Measurements from ENCODE around the gene FNBP1.

FNBP1 gene

DNA sequence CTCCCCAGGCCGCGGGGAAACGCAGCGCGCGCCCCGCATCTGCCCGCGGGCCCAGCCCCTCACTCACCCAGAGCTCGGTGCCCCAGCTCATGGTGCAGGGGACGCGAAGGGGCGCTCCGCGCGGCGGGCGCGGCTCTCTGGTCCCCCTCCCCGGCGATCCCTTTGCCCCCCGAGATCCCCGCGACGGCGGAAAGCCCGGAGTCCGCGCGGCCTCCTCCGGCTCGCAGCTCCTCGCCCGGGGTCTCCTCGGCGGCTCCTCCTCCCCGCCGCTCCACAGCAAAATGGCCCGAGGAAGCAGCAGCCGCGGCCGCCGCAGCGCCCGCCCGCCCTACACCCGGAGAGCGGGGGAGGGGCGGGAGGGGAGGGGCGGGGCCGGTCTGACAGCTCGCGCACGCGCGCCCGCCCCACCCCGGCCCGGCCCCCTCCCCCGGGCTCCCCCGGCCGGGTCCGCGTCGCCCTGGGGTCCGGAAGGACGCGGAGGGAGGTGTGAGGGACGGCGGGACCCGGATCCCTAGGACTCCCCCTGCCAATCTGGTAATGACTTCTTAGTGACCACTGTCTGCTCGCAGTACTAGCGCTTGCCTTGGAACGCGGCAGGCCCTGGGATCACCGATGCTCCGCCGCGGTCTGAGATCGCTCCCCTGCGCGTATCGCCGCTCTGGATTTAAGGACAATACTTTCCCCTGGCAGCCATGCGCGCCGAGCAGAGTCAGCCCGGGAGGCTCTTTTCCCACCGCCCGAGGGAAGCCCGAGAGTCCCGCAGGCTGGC, at the start of gene FNBP1:
Gene FNBP1 (minus strand): TSS at position 305 of the 769 bp plus-strand sequence. CDS start 214 bp downstream, at position 91.
- CTCF ChIA-PET: interaction anchor here (0.6 to 2.7 kb wide), 2 partner anchors 144 to 158 kb away, joined by 3 to 11 read pairs; no protein-coding TSS in a partner anchor
- POLR2A ChIA-PET (ENCODE audit: low non-redundant PET): interaction anchor here (0.5 to 0.7 kb wide), 2 partner anchors 10 to 365 kb away, joined by 3 to 4 read pairs; no protein-coding TSS in a partner anchor
- TF ChIP-seq, protein P1, sequence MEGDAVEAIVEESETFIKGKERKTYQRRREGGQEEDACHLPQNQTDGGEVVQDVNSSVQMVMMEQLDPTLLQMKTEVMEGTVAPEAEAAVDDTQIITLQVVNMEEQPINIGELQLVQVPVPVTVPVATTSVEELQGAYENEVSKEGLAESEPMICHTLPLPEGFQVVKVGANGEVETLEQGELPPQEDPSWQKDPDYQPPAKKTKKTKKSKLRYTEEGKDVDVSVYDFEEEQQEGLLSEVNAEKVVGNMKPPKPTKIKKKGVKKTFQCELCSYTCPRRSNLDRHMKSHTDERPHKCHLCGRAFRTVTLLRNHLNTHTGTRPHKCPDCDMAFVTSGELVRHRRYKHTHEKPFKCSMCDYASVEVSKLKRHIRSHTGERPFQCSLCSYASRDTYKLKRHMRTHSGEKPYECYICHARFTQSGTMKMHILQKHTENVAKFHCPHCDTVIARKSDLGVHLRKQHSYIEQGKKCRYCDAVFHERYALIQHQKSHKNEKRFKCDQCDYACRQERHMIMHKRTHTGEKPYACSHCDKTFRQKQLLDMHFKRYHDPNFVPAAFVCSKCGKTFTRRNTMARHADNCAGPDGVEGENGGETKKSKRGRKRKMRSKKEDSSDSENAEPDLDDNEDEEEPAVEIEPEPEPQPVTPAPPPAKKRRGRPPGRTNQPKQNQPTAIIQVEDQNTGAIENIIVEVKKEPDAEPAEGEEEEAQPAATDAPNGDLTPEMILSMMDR (conservative IDR thresholded peaks at IDR 0.05; ENCODE audit: low read depth): no peak
- DNase-seq (ENCODE audit: low spot score): peak; percentile 94
- peak within 1 kb of the TSS; percentile 71 for H3K27ac ChIP-seq

DNA sequence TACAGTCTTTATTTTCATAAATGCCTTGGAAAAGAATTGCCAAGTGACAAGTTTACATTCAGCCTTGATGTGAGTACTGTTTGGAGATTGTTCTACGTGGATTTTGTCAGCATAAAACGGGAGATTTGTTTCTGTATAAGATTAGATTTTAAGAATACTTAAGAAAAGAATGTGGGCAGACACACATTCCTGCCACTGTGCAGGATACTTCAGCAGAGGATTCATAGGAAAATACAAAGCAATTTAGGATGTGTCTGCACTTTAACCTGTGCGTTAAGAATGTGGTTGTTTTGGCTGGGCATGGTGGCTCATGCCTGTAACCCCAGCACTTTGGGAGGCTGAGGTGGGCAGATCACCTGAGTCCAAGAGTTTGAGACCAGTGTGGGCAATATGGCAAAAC, 47.9 kb upstream of the FNBP1 start:
- no peak for DNase-seq (ENCODE audit: low spot score)
- POLR2A ChIA-PET (ENCODE audit: low non-redundant PET): no interaction called here

DNA sequence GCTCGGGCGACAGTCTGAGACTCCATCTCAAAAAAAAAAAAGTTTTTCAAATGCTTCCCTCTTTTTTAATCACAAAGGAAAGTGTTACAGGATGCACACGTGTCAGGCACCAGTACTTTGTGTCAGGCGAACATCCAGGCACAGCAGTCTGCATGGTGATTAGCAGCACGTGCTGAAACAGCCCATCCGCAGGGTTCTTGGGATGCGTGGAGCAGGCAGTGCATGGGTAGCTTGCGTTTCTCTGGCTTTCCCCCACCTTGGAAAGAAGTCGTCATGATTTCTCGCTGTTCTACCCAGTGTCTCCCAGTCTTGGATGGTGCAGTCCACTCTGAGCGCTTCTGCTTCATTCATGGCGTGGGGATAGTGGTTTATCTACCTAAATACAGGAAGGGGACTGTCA, 46.2 kb upstream of the FNBP1 start:
- ChIA-PET POLR2A (ENCODE audit: low non-redundant PET) (no interaction called here), CTCF (interaction anchor here (0.8 kb wide), 1 partner anchor 9 kb away, joined by 4 read pairs; no protein-coding TSS in a partner anchor)
- H3K27ac ChIP-seq: no peak overlapping the region
- TF ChIP-seq, protein P1 (conservative IDR thresholded peaks at IDR 0.05; ENCODE audit: low read depth): no peak
- DNase-seq (ENCODE audit: low spot score): no peak

More for the DNA sequence above, 47.9 kb upstream of the FNBP1 start:
- TF ChIP-seq, protein P1 (conservative IDR thresholded peaks at IDR 0.05; ENCODE audit: low read depth): no peak
- H3K27ac ChIP-seq: no peak overlapping the region
- CTCF ChIA-PET: interaction anchor here (0.6 to 0.8 kb wide), 2 partner anchors 63 to 151 kb away, joined by 3 read pairs; no protein-coding TSS in a partner anchor

DNA sequence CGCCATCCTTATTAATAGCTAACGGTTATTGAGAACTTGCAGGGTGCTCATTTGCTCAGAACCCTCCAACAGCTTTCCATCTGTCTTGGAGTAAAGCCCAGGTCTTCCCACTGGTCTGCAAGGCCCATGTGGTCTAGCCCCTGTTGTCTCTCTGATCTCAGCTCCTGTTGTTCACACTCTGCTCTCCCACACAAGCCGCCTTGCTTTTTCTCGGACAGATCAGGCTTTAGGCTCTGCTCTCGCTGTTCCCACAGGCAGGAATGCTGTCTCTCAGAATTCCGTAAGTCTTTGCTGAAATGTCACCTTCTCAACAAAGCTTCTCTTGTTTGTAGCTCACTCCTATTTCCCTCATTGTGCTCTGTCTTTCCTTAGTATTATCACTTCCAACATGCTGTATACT, 45.1 kb upstream of the FNBP1 start:
- CTCF ChIA-PET: no interaction called here
- POLR2A ChIA-PET (ENCODE audit: low non-redundant PET): no interaction called here

DNA sequence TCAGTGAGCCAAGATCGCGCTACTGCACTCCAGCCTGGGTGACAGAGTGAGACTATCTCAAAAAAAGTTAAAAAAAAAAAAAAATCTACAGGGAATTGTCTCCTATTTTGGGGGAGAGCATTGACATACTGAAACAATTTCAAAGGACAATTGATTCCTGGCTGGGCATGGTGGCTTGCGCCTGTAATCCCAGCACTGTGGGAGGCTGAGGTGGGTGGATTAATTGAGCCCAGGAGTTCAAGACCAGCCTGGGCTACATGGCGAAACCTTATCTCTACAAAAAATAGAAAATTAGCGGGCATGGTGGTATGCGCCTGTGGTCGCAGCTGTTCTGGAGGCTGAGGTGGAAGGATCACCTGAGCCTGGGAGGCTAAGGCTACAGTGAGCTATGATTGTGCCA, 41.3 kb upstream of the FNBP1 start:
- H3K27ac ChIP-seq: no peak overlapping the region
- ChIA-PET POLR2A (ENCODE audit: low non-redundant PET) (no interaction called here), CTCF (no interaction called here)
- TF ChIP-seq, protein P1 (conservative IDR thresholded peaks at IDR 0.05; ENCODE audit: low read depth): no peak
- DNase-seq (ENCODE audit: low spot score): no peak

More for the DNA sequence above, 45.1 kb upstream of the FNBP1 start:
- no peak overlapping the region for H3K27ac ChIP-seq
- TF ChIP-seq, protein P1 (conservative IDR thresholded peaks at IDR 0.05; ENCODE audit: low read depth): no peak
- DNase-seq (ENCODE audit: low spot score): no peak

DNA sequence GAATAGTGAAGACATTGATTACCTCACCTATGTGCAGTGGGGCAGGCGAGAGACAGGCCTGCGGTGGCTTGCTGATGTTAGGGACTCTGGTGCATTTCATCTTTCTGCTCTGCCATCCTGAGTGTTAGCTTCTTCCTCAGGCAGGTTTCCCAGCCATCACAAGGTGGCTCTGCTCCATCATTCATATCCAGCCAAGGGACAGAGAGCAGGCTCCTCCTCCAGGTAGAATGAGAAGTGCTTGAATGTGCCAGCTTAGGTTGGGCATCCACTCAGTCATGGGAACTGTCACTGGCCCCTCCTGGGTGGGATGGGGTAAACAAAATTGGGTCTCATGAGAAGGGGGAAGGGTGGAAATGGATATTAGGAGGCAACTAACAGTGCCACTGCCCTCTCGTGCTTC, 35.6 kb upstream of the FNBP1 start:
- no peak overlapping the region for H3K27ac ChIP-seq
- ChIA-PET POLR2A (ENCODE audit: low non-redundant PET) (no interaction called here), CTCF (interaction anchor here (0.6 to 1.0 kb wide), 2 partner anchors 192 to 256 kb away, joined by 3 to 6 read pairs; no protein-coding TSS in a partner anchor)
- no peak for DNase-seq (ENCODE audit: low spot score)
- TF ChIP-seq, protein P1 (conservative IDR thresholded peaks at IDR 0.05; ENCODE audit: low read depth): no peak

Data from RWPE1 (cell line).